HG02610 (cell line): ENCODE data around the gene ESRRG.
"Not testable (repeated sequence)": the region's sequence is repeated elsewhere in the genome, so short reads cannot be mapped to it uniquely, and the experiment has no call there.

ENCODE experiments used
- ATAC-seq: cut with Tn5 transposase; IDR thresholded peaks from one replicate; pipeline ENCODE4 v1.9.1; 2021; ENCODE audit warnings: mild to moderate bottlenecking, moderate library complexity; ENCODE audit not compliant: unreplicated experiment

The ESRRG gene

GRCh38 chr1:216705676-216706075 is 17.6 kb downstream of the ESRRG start:
- ATAC-seq, result no peak

DNA sequence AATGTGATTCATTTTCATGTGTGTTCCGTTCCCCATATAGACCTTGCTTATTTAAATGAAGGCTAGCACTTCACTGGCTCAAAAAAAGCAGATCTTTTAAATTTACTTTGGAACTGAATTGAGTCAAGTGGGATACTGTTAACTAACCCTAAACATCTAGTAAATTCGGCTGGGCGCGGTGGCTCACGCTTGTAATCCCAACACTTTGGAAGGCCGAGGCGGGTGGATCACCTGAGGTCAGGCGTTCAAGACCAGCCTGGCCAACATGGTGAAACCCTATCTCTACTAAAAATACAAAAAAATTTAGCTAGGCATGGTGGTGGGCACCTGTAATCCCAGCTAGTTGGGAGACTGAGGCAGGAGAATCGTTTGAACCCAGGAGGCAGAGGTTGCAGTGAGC is 19.2 kb downstream of the ESRRG start:
- ATAC-seq, result not testable (repeated sequence)

DNA sequence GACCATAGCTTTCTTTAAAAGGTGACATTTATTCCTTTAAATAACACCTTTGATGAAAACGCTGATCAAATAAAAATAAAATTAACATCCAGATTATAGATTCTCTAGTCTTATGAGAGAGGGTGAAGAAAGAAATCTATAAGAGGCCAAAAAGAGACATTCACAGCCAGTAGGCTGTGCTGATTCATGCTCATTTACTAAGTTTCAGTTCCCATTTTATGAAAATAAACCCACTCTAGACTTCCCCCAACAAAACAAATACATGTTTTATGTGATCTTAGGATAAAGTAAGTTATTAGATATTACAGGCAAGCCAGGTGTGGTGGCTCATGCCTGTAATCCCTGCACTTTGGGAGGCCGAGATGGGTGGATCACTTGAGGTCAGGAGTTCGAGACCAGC is 21.1 kb downstream of the ESRRG start:
- peak; percentile 78 for ATAC-seq

DNA sequence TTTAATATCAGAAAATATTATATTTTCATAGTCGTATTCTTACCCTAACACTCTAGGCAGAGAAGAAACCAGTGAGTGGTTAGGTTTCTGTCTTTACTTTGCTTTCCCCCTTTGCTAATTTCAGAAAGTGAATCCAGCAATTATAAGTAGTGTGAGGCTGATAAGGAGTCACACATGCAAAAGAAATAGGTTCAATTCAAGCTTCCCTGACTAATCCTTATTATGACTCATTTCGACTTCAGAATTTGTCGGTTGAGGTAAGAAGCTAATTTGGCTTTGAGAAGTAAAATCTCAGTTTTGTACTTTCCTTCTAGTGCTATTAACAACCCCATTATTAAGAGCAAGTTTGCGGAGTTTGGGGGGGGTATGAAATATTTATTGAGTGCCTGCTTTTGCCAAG is 22.4 kb downstream of the ESRRG start:
- ATAC-seq, result no peak

GRCh38 chr1:216691710-216692109 is 31.5 kb downstream of the ESRRG start:
- ATAC-seq, result no peak

- ATAC-seq, result no peak
These were observed 32.6 kb downstream of the ESRRG start for GRCh38 chr1:216690603-216691002.

DNA sequence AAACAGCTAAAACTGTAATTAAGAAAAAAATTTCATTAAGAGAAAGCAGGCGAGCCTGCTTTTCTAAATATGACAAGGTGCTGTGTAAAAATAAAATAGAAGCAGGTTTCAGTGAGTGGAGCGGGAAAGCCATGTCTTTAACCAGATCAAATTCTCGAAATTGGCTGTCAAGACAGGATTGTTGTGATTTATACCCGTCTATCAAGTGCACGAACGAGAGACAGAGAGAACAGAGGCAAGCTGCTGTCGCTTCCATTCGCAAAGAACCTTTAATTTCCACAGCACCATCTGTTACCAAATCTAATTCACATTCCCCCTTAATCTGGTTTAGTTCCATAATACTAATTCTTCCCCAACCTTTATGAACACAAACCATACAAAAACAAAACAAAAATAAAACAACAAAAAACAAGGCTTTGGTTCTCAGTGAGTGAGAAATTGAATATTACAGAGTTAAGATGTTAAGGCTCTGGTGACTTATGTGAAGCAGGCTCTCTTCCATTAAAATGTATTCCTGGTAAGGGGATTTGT is 35.0 kb downstream of the ESRRG start:
- no peak for ATAC-seq

- no peak for ATAC-seq
These were observed 36.1 kb downstream of the ESRRG start for GRCh38 chr1:216686860-216687766.

DNA sequence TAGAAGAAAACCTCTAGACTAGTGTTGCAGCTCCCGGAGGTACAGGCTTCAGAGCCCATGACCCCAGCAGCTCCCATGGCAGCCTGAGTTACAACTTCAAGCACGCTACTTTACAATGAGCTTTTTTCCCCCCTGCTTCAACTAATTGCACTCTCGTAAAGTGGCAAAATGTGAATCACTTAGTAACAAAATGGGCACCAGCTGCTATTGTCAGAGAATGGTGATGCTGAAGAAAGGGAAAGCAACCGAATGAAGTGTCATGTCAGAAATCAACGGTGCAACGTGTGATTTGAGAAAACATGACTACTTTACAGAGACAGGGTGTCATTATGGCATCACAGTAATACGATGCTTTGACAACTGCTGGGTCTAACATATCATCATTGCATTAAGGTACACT is 40.5 kb downstream of the ESRRG start:
- no peak for ATAC-seq

GRCh38 chr1:216679108-216679507 is 44.1 kb downstream of the ESRRG start:
- ATAC-seq, result no peak

DNA sequence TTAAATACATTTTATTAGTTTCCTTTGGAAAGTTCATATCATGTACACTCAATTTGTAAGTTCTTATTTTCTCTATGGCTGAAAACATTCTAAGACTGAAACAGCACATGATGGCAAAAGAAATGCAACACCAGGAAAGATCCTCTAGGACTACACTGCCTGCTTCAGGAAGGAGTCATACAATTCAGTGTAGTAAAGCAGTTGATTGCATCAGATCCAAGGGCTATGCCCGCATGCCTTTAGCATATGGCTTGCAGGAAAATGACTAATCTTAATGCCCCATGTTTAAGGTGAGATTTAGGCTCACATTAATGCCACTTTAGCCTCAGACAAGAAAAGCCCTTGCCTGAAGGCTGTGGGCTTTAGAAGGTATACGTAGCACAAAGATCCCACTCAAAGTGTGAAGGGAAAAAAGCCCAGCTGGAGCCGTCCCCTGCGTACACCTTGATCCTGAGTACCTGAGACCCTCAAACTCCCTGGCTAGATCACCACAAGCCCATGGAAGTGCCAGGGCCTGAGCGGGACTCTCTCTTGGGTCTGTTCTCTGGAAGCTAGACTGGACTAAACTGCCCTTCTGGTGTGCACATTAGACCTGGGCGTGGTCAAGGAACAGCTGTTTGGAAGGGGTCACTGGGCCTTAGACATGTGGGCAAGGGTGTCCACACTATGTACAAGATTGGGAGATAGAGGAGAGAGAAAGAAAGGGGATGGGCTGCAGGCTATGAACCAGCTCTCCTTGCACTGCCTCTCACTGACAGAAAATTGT is 52.9 kb downstream of the ESRRG start:
- ATAC-seq, result no peak

GRCh38 chr1:216666441-216666840 is 56.8 kb downstream of the ESRRG start:
- no peak for ATAC-seq

- no peak for ATAC-seq
These were observed 57.4 kb downstream of the ESRRG start for GRCh38 chr1:216665856-216666255.

DNA sequence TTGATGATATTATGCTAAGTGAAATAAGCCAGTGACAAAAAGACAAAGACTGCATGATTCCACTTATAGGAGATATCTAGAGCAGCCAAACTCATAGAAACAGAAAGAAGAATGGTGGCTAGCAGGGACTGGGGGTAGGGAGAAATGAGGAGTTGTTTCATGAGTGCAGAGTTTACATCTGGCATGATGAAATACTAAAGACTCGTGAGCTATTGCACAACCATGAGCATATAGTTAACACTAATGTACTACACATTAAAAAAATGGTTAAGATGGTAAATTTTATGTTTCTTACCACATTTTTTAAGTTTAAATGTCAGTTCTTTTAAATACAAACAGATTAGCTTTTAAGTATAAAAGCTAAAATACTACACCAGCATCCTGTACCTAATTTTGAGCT is 57.8 kb downstream of the ESRRG start:
- ATAC-seq, result no peak

GRCh38 chr1:216662681-216663080 is 60.5 kb downstream of the ESRRG start:
- ATAC-seq, result no peak

DNA sequence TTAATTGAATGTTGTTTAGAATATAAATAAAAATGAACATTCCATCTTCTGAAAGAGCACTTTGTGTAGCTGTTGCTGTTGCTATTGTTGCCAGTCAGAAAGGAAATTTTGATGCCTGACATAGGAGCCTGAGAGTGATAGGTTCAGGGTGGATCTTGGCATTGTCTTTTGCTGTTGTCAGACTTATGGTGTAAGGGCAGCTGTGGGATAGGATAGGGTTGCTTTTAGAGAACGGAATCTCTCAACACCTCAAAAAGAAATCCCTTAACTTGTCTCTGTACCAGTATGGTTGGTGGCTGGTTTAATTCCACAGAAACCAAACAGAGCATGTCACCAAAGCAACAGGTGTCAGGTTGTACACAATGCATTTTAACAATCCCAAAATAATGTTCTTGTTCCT is 62.7 kb downstream of the ESRRG start:
- no peak for ATAC-seq

DNA sequence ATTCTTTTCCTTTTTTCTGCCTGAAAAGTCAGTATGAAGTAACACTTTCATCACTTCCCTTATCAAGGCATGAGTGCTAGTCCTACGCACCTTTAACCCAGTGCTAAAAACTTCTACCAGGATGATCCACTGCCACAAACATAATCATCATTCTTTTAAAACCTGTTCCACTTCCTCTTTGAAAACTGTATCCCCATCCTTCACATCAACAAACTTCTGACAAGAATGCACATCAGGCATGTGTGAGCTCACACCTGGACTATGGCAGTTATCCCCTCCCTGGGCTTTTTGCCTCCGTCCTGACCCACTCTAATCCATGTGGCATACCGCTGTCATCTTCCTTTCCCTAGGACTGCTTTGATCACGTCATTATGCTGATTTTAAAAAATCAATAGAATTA is 70.2 kb downstream of the ESRRG start:
- ATAC-seq, result no peak

GRCh38 chr1:216651826-216652418 is 71.3 kb downstream of the ESRRG start:
- ATAC-seq, result no peak

DNA sequence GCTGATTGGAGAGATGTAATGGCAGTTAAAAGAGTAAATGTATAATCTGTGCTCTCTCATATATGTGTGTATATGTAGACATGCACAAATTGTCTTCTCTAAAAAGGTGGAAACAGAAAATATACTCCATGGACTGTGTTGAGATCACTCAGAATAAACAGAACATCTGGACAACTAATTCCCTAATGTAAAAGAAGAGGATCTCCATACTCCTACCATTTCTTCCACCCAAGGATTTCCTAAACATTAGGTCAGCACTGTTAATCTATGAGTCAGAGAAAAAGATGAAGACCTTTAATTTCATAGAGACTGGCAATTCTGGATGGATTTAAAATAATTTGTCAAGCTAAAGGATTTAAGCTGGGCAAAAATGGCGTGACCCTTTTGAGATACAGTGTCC is 80.1 kb downstream of the ESRRG start:
- ATAC-seq, result no peak

GRCh38 chr1:216641669-216642460 is 81.4 kb downstream of the ESRRG start:
- ATAC-seq, result no peak

DNA sequence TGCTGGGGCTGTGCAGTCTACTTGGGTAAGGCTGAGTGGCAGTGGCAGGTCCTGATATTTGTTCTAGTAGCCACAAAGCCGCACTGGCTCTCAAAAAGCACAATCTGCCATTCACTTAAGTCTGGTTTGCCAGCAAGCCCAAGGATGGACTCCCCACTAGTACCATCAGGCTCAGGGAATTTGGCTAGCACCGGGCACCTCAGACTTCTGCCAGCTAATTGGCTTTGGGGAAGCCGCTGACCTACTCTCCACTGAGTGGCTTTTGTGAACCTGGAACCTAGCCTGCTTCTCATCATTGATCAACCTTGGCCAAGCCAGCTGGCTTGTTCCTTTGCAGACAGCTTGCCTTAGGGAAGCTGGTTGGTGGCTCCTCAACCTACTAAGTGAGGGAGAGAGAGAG is 83.1 kb downstream of the ESRRG start:
- no peak for ATAC-seq
